Naive thymus-derived CD8-positive, alpha-beta T cell (primary cell): ENCODE results near the gene CFAP119. TPM values are rescaled to one million over a fixed set of nuclear protein-coding genes. Genes with fewer than 3 reads are reported as not detected.
"Not testable (repeated sequence)": the region's sequence is repeated elsewhere in the genome, so short reads cannot be mapped to it uniquely, and the experiment has no call there.

ENCODE experiments used
- ATAC-seq, 2 donors: fragments of 150-1000 bp; cut with Tn5 transposase in 1 of 2; sonication (Bioruptor Pico), chemical (Tn5 transposase) in 1 of 2; 1 replicate in 1 of 2; 2 replicates in 1 of 2; pipeline ENCODE4 v1.10.0; 2021; ENCODE audit warnings: mild to moderate bottlenecking in 2 of 2, moderate library complexity in 2 of 2
- POLR2A ChIA-PET: fragments of 350-600 bp; sonication (Branson Sonifier 250); formaldehyde crosslinking; loops from one replicate; lab custom pipeline; 2021; ENCODE audit warnings: antibody characterized with exemption; lab: Charles Lee
- DNase-seq, 10 donors: peaks; one replicate each; pipeline versions ENCODE4 v3.0.0 to v3.0.0-alpha.2; 2020 to 2022
- H3K27ac Mint-ChIP-seq, 10 donors: one replicate each; pipeline ENCODE4 v1.8.0; 2020 to 2022; ENCODE audit warnings: mild to moderate bottlenecking in 10 of 10, mixed read lengths in 10 of 10, moderate library complexity in 4 of 10, inconsistent platforms in 1 of 10
- H3K27me3 Mint-ChIP-seq, 5 donors: one replicate each; pipeline ENCODE4 v1.8.0; 2021 to 2022; ENCODE audit warnings: mixed read lengths in 5 of 5
- H3K36me3 Mint-ChIP-seq, 3 donors: one replicate each; pipeline ENCODE4 v1.8.0; 2020 to 2022; ENCODE audit warnings: mixed read lengths in 3 of 3, mild to moderate bottlenecking in 2 of 3, inconsistent platforms in 1 of 3
- H3K4me1 Mint-ChIP-seq, 4 donors: one replicate each; pipeline ENCODE4 v1.8.0; 2021 to 2022; ENCODE audit warnings: mixed read lengths in 4 of 4
- H3K4me3 Mint-ChIP-seq, 10 donors: one replicate each; pipeline ENCODE4 v1.8.0; 2020 to 2022; ENCODE audit warnings: mild to moderate bottlenecking in 10 of 10, mixed read lengths in 10 of 10, moderate library complexity in 6 of 10, inconsistent platforms in 1 of 10
- H3K9me3 Mint-ChIP-seq, 9 donors: one replicate each; pipeline ENCODE4 v1.8.0; 2020 to 2022; ENCODE audit warnings: mixed read lengths in 9 of 9, mild to moderate bottlenecking in 3 of 9, inconsistent platforms in 1 of 9, moderate library complexity in 1 of 9
- polyA plus RNA-seq, 3 donors: library from polyadenylated mRNA; unstranded; fragments of 300-500 nt; fragmentation: Illumina TruSeq; gene quantifications; one replicate each; pipeline ENCODE4 v1.2.3, GENCODE V29; 2021
- total RNA-seq, 8 experiments: library from RNA in 2 of 8; stranded (reverse) in 2 of 8; gene quantifications; one replicate each; pipeline ENCODE4 v1.2.3 and lab custom pipeline; 2021 to 2026

CFAP119 gene
- total RNA-seq (1 to 10 TPM; 2.0 to 4.1 TPM), polyA plus RNA-seq (under 1 TPM; 0.11 to 0.38 (median 0.31) TPM), total RNA-seq (lab: John Stamatoyannopoulos, UW) (1.5 to 6.0 (median 3.4) reads per million in 6 experiments)

- Mint-ChIP-seq H3K4me3 (peak within 1 kb of the TSS; percentile 85 to 99 (median 96)), H3K27ac (peak within 1 kb of the TSS; percentile 88 to 97 (median 94)), H3K4me1 (peaks cover 17 to 47% (median 34%) of the 10 kb centered on the region in 4 donors), H3K36me3 (peaks cover 0 to 37% (median 10%) of the 10 kb centered on the region in 3 donors), H3K9me3 (no peaks in the 10 kb centered on the region), H3K27me3 (no peaks in the 10 kb centered on the region)
- POLR2A ChIA-PET: interaction anchor here (0.6 to 1.5 kb wide), 6 partner anchors 12 to 112 kb away, joined by 3 to 8 read pairs (median 3); partner anchors contain the start of gene PHKG2
- DNase-seq: peak; percentile 80 to 95 (median 89)
- ATAC-seq: peak; percentile 87 to 92
Observed at GRCh38 chr16:30761928-30762902, at the start of gene CFAP119, which contains the start of gene RNF40. Gene CFAP119, minus strand, starts transcription at chr16:30762062. Its CDS starts 314 bp downstream, at chr16:30761748. Gene RNF40, plus strand, starts transcription at chr16:30762322. Its CDS starts 224 bp downstream, at chr16:30762546.

- POLR2A ChIA-PET: interaction anchor here (0.6 kb wide), 1 partner anchor 260 kb away, joined by 4 read pairs; no protein-coding TSS in a partner anchor
- not testable (repeated sequence) for H3K9me3 Mint-ChIP-seq, H3K36me3 Mint-ChIP-seq, H3K27me3 Mint-ChIP-seq, DNase-seq, H3K27ac Mint-ChIP-seq, ATAC-seq, H3K4me3 Mint-ChIP-seq
- H3K4me1 Mint-ChIP-seq: peaks cover 17 to 34% (median 30%) of the 10 kb centered on the region in 4 donors
Observed at GRCh38 chr16:30809675-30810074, 47.8 kb upstream of the CFAP119 start.

GRCh38 chr16:30808890-30809426 is 47.1 kb upstream of the CFAP119 start:
- not testable (repeated sequence) for H3K27me3 Mint-ChIP-seq, H3K4me3 Mint-ChIP-seq, H3K36me3 Mint-ChIP-seq, H3K9me3 Mint-ChIP-seq, ATAC-seq, DNase-seq
- peak overlapping the region in 1 of 10 donors; percentile 78 for H3K27ac Mint-ChIP-seq
- POLR2A ChIA-PET: interaction anchor here (0.6 to 0.9 kb wide), 2 partner anchors 12 to 259 kb away, joined by 4 read pairs; no protein-coding TSS in a partner anchor
- H3K4me1 Mint-ChIP-seq: peaks cover 15 to 28% (median 24%) of the 10 kb centered on the region in 4 donors

GRCh38 chr16:30808146-30808545 is 46.3 kb upstream of the CFAP119 start:
- no peaks in the 10 kb centered on the region for H3K9me3 Mint-ChIP-seq
- H3K27ac Mint-ChIP-seq: peak overlapping the region in 1 of 10 donors; percentile 46
- DNase-seq: no peak
- peak overlapping the region in 2 of 10 donors; percentile 28 to 45 for H3K4me3 Mint-ChIP-seq
- ATAC-seq: no peak
- POLR2A ChIA-PET: interaction anchor here (0.6 kb wide), 2 partner anchors 25 to 51 kb away, joined by 3 to 4 read pairs; no protein-coding TSS in a partner anchor
- no peaks in the 10 kb centered on the region for H3K36me3 Mint-ChIP-seq
- peaks cover 14 to 26% (median 21%) of the 10 kb centered on the region in 4 donors for H3K4me1 Mint-ChIP-seq
- H3K27me3 Mint-ChIP-seq: peaks cover 0 to 2% (median 0%) of the 10 kb centered on the region in 5 donors

GRCh38 chr16:30805370-30806169 is 43.7 kb upstream of the CFAP119 start:
- Mint-ChIP-seq H3K4me1 (peaks cover 12 to 30% (median 27%) of the 10 kb centered on the region in 4 donors), H3K27me3 (peaks cover 0 to 2% (median 0%) of the 10 kb centered on the region in 5 donors), H3K4me3 (peak overlapping the region; percentile 78 to 98 (median 90)), H3K9me3 (no peaks in the 10 kb centered on the region), H3K36me3 (no peaks in the 10 kb centered on the region), H3K27ac (peak overlapping the region; percentile 79 to 94 (median 88))
- ATAC-seq: peak; percentile 88 to 89
- POLR2A ChIA-PET: interaction anchor here (0.7 to 3.3 kb wide), 22 partner anchors 9 to 702 kb away, joined by 3 to 51 read pairs (median 4); partner anchors contain the start of genes FBRS, KAT8, PHKG2 and RUSF1
- DNase-seq: peak; percentile 38 to 72 (median 56)

- H3K4me3 Mint-ChIP-seq: peak overlapping the region; percentile 78 to 98 (median 90)
- peaks cover 0 to 2% (median 0%) of the 10 kb centered on the region in 5 donors for H3K27me3 Mint-ChIP-seq
- H3K36me3 Mint-ChIP-seq: no peaks in the 10 kb centered on the region
- H3K9me3 Mint-ChIP-seq: no peaks in the 10 kb centered on the region
- peak overlapping the region in 9 of 10 donors; percentile 54 to 88 (median 75) for H3K27ac Mint-ChIP-seq
- peak in 1 of 2 donors; percentile 16 for ATAC-seq
- POLR2A ChIA-PET: interaction anchor here (0.8 to 3.3 kb wide), 19 partner anchors 10 to 703 kb away, joined by 3 to 51 read pairs (median 4); partner anchors contain the start of genes FBRS, KAT8, PHKG2 and RUSF1
- peaks cover 12 to 30% (median 27%) of the 10 kb centered on the region in 4 donors for H3K4me1 Mint-ChIP-seq
- peak in 1 of 10 donors; percentile 6 for DNase-seq
Observed at GRCh38 chr16:30805056-30805369, 43.2 kb upstream of the CFAP119 start.

GRCh38 chr16:30802936-30803335 is 41.1 kb upstream of the CFAP119 start:
- DNase-seq (no peak), ATAC-seq (no peak)
- Mint-ChIP-seq H3K9me3 (no peaks in the 10 kb centered on the region), H3K4me3 (peak overlapping the region in 2 of 10 donors; percentile 38 to 59), H3K4me1 (peaks cover 12 to 28% (median 27%) of the 10 kb centered on the region in 4 donors), H3K27ac (peak overlapping the region in 3 of 10 donors; percentile 17 to 58 (median 30)), H3K27me3 (no peaks in the 10 kb centered on the region), H3K36me3 (no peaks in the 10 kb centered on the region)
- POLR2A ChIA-PET: interaction anchor here (0.6 to 1.2 kb wide), 3 partner anchors 42 to 148 kb away, joined by 3 to 4 read pairs (median 3); no protein-coding TSS in a partner anchor

- POLR2A ChIA-PET: interaction anchor here (1.0 kb wide), 1 partner anchor 11 kb away, joined by 4 read pairs; no protein-coding TSS in a partner anchor
- Mint-ChIP-seq H3K36me3 (no peaks in the 10 kb centered on the region), H3K4me1 (peaks cover 0 to 2% (median 1%) of the 10 kb centered on the region in 4 donors), H3K9me3 (no peaks in the 10 kb centered on the region), H3K27ac (no peak overlapping the region), H3K4me3 (no peak overlapping the region), H3K27me3 (no peaks in the 10 kb centered on the region)
- DNase-seq (no peak), ATAC-seq (no peak)
Observed at GRCh38 chr16:30797670-30798309, 35.9 kb upstream of the CFAP119 start.

- no peak overlapping the region for H3K4me3 Mint-ChIP-seq
- peaks cover 0 to 2% (median 0%) of the 10 kb centered on the region in 5 donors for H3K27me3 Mint-ChIP-seq
- no peaks in the 10 kb centered on the region for H3K36me3 Mint-ChIP-seq
- H3K4me1 Mint-ChIP-seq: no peaks in the 10 kb centered on the region
- H3K27ac Mint-ChIP-seq: peak overlapping the region in 1 of 10 donors; percentile 3
- POLR2A ChIA-PET: no interaction called here
- no peak for ATAC-seq
- no peak for DNase-seq
- no peaks in the 10 kb centered on the region for H3K9me3 Mint-ChIP-seq
Observed at GRCh38 chr16:30794634-30795033, 32.8 kb upstream of the CFAP119 start.

GRCh38 chr16:30793508-30794069 is 31.7 kb upstream of the CFAP119 start:
- Mint-ChIP-seq H3K27me3 (peaks cover 0 to 2% (median 0%) of the 10 kb centered on the region in 5 donors), H3K36me3 (no peaks in the 10 kb centered on the region)
- POLR2A ChIA-PET: interaction anchor here (0.5 kb wide), 1 partner anchor 181 kb away, joined by 3 read pairs; no protein-coding TSS in a partner anchor

More at GRCh38 chr16:30793508-30794069, 31.7 kb upstream of the CFAP119 start:
- no peak overlapping the region for H3K4me3 Mint-ChIP-seq
- no peak for ATAC-seq
- no peak overlapping the region for H3K27ac Mint-ChIP-seq
- DNase-seq: no peak
- H3K9me3 Mint-ChIP-seq: no peaks in the 10 kb centered on the region
- H3K4me1 Mint-ChIP-seq: no peaks in the 10 kb centered on the region
